GM21423 (cell line): ENCODE measurements around the gene PITPNB.

Experiments
- ATAC-seq: cut with Tn5 transposase; IDR thresholded peaks from one replicate; pipeline ENCODE4 v1.9.1; 2021; ENCODE audit warnings: mild to moderate bottlenecking, moderate library complexity; ENCODE audit not compliant: unreplicated experiment

The PITPNB gene

DNA sequence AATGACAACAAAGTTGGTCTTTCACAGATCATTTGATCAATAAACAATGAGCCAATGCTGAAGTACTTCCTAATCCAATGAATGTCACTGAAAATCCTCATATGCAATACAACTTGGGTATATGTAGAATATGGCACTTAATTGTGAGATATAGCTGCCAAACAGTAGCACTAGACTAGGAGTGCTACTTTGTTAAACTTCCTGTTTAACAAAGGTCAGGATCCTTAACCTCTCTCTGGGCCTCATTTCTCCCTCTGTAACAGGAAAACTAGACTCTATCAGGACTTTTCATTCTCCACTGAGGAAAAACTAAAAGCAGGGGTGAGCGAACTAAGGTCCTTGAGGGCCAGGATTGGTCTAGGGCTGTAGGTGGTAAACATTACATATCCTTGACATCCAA lies 56.1 kb downstream of the PITPNB start:
- ATAC-seq: no peak

- ATAC-seq: no peak
These were observed 59.7 kb downstream of the PITPNB start for GRCh38 chr22:27859336-27859735.

DNA sequence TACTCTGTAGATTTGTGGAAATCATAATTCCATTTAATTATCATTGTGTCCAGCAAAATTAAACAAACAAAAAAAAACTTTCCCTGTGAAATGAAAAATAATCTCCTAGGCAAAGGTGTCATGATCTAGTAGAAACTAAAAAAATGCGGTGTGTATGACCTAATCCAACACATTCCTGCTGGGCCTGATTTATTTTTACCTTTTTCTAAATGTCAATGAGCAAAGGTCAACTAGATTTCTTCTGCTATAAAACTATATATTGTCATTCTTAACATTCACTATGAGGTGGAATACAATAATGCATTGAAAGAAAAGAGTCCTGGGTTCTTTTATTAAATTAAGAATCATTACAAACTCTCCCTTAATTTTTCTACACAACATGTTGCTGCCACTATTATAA lies 60.4 kb downstream of the PITPNB start:
- no peak for ATAC-seq

DNA sequence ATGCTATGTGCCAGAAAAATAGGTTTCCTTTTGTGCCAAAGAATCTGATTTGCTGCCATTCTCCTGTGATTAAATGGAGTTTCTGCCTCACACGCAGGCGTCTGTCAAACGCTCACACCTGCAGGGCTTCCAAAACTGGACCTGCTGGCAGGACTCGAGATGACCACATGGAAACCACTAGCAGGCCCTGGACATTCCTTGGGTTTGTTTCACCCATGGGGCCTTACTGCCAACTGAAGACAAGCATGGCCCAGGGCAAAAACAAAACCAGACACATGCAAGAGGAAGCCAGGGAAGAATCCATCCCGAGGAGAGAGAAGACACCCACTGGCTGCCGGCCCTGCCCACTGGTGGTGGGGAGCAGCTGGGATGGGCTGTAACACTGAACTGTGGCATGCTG lies 61.6 kb downstream of the PITPNB start:
- ATAC-seq: no peak

DNA sequence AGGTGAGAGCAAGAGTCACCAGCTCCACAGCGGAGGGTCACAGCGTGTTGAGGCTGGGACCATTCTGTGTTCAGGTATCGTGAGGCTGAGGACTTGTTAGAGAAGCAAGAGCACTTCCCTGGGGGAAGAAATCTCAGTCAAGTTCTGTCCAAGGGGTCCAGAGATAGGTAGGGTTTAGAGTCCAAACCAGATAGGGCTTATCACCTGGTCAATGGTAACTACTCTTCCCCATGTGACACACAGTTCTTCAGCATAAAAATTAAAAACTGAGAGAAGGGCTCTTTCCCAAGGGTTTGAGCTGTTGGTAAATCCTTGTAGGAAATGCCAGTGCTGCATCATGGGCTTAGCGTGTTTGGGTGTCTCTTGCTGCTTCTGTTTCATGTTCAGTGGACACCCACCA lies 62.7 kb downstream of the PITPNB start:
- ATAC-seq: no peak

DNA sequence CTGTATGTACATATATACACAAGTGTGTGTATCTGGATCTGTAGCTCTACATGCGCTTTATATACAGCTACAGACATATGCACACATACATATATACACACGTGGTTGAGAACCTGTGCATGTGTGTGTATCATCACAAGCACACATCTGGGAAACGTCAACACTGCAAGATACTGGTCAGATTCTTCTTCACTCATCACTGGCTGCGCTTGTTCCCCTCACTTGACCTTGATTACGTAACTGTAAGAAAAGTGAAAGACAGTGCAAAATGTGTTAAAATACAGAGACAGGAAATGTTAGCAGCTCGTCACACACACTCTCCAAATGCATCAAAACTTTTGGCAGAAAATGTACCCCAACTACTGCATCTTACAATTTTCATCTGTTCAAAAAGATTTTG lies 65.6 kb downstream of the PITPNB start:
- ATAC-seq: no peak

GRCh38 chr22:27851974-27852746 lies 66.9 kb downstream of the PITPNB start:
- no peak for ATAC-seq

DNA sequence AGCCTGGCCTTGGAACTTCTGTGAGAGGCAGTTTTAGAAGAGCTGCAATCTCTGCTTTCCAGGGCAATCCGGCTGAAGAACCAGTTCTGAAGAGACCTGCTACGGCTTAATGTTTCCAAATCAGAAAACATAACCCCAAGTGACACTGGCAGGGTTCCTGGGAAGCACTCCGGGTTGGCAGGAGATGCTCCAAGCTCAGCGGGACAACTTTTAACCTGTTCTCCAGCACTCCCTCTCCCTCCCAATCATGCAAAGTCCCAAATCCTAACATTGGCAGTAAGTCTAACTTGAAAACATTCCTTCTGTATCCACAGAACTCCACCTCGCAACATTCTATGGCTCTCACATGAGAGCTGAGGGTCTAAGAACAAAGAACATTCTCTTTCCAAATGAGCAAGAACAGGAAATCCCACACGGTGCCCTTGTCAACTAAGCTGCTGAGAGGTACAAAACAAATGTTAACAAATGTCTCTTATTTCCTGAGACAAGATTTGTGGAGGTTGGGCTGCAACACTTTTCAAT lies 69.0 kb downstream of the PITPNB start:
- ATAC-seq: no peak

DNA sequence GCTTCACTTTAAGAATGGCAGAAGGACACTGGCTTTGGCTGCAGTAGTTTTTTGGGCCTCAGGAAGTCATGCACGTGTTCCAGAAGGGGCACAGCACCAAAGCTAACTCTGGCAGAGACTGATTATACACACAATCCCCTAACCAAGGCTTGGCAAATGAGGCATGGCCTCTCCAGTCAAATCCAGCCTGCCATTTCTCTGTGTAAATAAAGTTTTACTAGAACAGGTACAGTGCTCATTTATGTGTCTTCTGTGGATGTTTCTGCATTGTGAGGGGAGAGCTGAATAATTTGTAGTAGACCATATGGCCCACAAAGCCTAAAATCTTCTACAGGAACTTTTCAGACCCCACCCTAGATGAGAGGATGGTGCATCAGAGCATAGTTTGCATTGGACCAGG lies 71.1 kb downstream of the PITPNB start:
- no peak for ATAC-seq

DNA sequence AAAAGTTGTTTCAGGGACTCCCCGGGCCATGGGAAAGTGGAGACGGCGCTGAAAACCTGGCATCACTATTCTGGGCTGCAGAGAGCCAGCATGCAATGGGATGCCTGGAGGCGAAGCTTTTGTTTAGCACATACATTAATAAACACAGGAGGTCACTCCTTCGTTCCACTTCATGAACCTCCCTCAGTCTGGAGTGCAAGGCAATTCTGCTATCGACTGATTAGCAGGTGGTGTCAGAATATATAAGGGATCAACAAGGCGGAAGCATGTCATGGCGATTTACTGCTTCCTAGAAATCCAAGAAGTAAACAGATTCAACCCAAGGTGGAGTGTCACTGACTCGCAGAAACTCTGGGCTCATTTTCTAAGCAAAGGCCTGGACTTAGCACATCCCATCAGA lies 72.1 kb downstream of the PITPNB start:
- no peak for ATAC-seq

- no peak for ATAC-seq
These were observed 72.8 kb downstream of the PITPNB start for GRCh38 chr22:27846248-27846757.

GRCh38 chr22:27845644-27846043 lies 73.4 kb downstream of the PITPNB start:
- ATAC-seq: no peak

GRCh38 chr22:27844656-27845591 lies 74.1 kb downstream of the PITPNB start:
- ATAC-seq: no peak

DNA sequence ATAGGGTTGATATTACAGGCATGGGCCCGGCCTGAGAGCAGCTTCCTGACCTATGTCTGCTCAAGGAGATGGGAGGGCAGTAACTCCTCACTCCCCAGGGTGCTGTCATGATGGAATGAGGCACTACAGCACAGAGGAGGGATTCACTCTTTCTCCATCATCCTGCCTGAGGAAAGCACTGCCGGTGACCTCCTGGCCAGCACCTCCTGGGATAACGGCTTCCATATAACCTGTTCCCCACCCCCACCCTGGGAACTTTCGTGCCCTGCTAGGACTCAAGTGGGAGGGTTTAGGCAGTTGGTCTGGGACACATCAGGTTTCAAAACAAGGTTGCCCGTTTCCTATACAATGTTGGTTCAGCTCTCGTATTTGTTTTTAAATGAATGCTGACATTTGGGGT lies 74.8 kb downstream of the PITPNB start:
- no peak for ATAC-seq

GRCh38 chr22:27843441-27843840 lies 75.6 kb downstream of the PITPNB start:
- ATAC-seq: no peak

DNA sequence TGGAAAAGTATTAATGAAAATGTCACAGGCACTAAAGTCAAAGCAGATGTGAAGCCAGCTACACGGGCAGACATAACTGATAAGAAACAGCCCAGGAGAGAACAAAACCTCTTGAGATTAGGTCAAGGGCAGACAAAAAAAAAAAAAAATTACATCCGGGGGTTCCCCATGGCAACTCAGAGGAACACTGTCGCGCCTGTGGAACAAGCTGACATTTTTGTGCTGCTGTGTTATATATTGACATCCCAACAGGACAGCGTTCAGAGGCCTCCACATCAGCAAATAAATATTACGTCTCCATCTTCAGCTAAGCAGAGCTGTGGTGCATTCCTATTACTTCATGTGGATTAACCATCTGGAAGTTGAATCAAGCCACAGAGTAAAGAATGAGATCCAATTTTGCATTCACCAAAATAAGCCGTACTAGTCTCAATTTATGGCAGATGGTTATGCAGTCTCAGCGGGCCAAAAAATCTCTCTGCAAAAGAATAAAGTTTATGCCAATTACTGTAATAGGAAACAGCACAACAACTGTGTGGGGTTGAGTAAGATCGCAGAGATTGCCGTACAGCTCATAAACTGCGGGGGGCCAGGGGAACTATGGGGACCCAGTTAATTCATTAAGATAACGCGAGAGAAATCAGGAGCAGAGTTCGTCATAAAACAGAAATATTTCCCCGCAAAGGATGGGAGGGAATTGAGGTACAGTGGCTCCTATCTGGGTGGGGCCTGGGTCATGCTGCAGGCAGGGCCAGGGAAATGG lies 76.2 kb downstream of the PITPNB start:
- no peak for ATAC-seq

DNA sequence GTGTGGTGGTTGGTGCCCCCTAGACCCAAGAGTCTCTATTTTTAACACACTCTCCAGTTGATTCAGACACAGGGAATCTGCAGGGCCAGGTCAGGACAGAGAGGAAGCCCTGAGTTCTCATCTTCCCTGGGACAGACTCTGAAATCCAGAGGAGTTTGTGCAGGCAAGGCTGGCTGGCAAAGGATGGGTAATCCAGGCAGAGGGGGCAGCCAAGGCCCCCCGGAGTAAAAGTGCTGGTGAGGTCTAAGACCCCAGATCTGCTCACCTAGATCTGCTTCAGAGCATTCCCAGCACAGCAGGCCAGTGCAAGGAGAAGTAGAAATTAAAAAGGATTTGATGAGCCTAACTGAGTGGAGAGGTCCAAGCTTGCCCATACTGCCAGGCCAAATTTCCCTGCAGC lies 76.9 kb downstream of the PITPNB start:
- no peak for ATAC-seq

DNA sequence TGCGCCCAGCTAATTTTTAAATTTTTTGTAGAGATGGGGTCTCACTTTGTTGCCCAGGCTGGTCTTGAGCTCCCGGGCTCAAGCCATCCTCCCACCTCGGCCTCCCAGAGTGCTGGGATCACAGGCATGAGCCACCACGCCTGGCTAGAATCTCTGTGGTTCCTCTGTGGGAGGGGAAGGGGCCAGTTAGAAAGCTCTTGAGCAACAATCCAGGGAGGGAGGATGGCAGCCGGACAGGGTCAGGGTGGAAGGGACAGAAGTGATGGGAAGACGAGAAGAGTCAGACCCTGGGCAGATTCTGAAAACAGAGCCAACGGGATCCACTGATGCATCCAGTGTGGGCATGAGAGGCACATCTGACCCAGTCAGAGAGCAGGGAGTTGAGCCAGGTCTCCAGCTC lies 78.6 kb downstream of the PITPNB start:
- ATAC-seq: no peak

DNA sequence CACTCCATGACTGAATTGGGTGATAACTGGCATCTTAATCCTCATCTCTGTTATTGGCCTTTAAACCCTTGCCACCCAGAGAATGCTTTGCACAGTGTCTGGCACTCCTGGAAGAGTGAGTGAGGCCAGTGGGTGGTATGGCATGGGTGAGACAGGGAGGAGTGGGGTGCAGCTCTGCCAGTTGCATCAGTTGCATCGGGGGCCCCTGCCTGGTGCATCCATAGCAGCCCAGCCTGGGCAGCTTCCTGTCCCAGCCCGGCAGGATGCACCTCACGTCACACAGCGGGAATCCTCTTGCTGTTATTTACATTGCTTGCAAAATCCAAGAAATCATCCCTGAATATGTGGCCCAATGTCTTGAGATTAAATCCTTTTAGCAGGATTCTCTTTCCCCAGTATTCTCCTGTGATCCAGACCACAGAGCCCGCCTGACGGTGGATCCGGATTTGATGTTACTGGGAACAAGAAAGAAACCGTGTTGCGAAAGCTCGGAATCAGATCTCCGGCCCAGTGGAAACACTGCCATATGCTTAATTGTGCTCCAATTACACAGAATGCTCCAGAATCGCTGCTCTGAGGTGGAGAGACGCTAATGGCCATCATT lies 79.9 kb downstream of the PITPNB start:
- ATAC-seq: no peak

- ATAC-seq: no peak
These were observed 82.9 kb downstream of the PITPNB start for GRCh38 chr22:27836181-27836580.

DNA sequence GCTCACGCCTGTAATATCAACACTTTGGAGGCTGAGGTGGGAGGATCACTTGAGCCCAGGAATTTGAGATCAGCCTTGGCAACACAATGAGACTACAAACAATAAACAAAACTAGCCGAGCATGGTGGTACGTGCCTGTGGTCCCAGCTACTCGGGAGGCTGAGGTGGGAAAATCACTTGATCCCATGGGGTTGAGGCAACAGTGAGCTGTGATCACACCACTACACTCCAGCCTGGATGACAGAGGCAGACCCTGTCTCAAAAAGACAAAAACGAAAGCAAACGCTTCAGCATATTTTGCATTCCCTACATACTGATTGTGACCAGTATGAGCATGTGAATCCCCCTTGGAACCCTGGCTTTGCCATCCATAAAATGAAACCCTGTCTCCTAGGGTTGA lies 83.6 kb downstream of the PITPNB start:
- ATAC-seq: no peak
